SK-N-SH (cell line): Measurements from ENCODE around the gene UVRAG. TPM values are rescaled to one million over a fixed set of nuclear protein-coding genes. Genes with fewer than 3 reads are reported as not detected.

ENCODE experiments used
- CTCF ChIA-PET: fragments of 300-600, 350-600 bp; formaldehyde crosslinking; extraction: SDS; loops from one replicate; lab custom pipeline; 2021; lab: Yijun Ruan, JAX
- POLR2A ChIA-PET: fragments of 350-600 bp; sonication (Branson Sonifier 250); formaldehyde crosslinking; extraction: SDS; loops from one replicate; lab custom pipeline; 2020; ENCODE audit warnings: antibody characterized with exemption, inconsistent platforms; lab: Yijun Ruan, JAX
- DNase-seq: peaks from one replicate; pipeline ENCODE4 v3.0.0; 2012
- H2AFZ ChIP-seq: fragments of 200-600 bp; sonication (generic); 2 replicates; pipeline ENCODE4 v1.8.1; 2016; ENCODE audit warnings: antibody characterized with exemption, mild to moderate bottlenecking, low read depth
- H3F3A ChIP-seq: fragments of 200-600 bp; sonication (generic); replicated peaks from 2 replicates; pipeline ENCODE3; 2016; ENCODE audit warnings: antibody characterized with exemption, mild to moderate bottlenecking; ENCODE audit not compliant: insufficient read depth
- H3K27ac ChIP-seq, 2 experiments: fragments of 200-500 bp in 1 of 2; fragments of 200-600 bp in 1 of 2; sonication (Bioruptor generic) in 1 of 2; sonication (generic), shearing (Covaris generic) in 1 of 2; 2 replicates each; pipeline versions ENCODE4 v1.5.1 to v1.6.1; 2014 to 2016; ENCODE audit warnings: low read depth in 2 of 2, inconsistent platforms in 1 of 2, low read length in 1 of 2, mild to moderate bottlenecking in 1 of 2, mixed read lengths in 1 of 2
- H3K27me3 ChIP-seq: fragments of 200-600 bp; sonication (generic), shearing (Covaris generic); 2 replicates; pipeline ENCODE4 v1.6.1; 2016; ENCODE audit warnings: mixed run types; ENCODE audit not compliant: insufficient read depth
- H3K36me3 ChIP-seq, 2 experiments: fragments of 200-500 bp in 1 of 2; fragments of 200-600 bp in 1 of 2; sonication (Bioruptor generic) in 1 of 2; sonication (generic) in 1 of 2; replicated peaks in 1 of 2; 2 replicates each; pipeline versions ENCODE3 to v1.5.1; 2014 to 2016; ENCODE audit warnings: low read length in 1 of 2, mild to moderate bottlenecking in 1 of 2; ENCODE audit not compliant: insufficient read depth in 2 of 2, control insufficient read depth in 1 of 2
- H3K4me1 ChIP-seq, 2 experiments: fragments of 200-500 bp in 1 of 2; fragments of 200-600 bp in 1 of 2; sonication (Bioruptor generic) in 1 of 2; sonication (generic), shearing (Covaris generic) in 1 of 2; 2 replicates each; pipeline versions ENCODE4 v1.5.1 to v1.6.1; 2014 to 2016; ENCODE audit warnings: low read depth in 1 of 2, low read length in 1 of 2, mixed run types in 1 of 2; ENCODE audit not compliant: insufficient read depth in 2 of 2, control insufficient read depth in 1 of 2
- H3K4me2 ChIP-seq: fragments of 200-600 bp; sonication (generic), shearing (Covaris generic); 2 replicates; pipeline ENCODE4 v1.6.1; 2017; ENCODE audit warnings: mixed run types
- H3K4me3 ChIP-seq, 2 experiments: fragments of 200-500 bp in 1 of 2; fragments of 200-600 bp in 1 of 2; sonication (Bioruptor generic) in 1 of 2; sonication (generic), shearing (Covaris generic) in 1 of 2; 2 replicates each; pipeline versions ENCODE4 v1.5.1 to v1.8.1; 2014 to 2016; ENCODE audit warnings: low read depth in 2 of 2, inconsistent platforms in 1 of 2, low read length in 1 of 2, mild to moderate bottlenecking in 1 of 2, mixed read lengths in 1 of 2, moderate library complexity in 1 of 2
- H3K79me2 ChIP-seq: fragments of 200-600 bp; sonication (generic); 2 replicates; pipeline ENCODE4 v1.8.1; 2017; ENCODE audit warnings: mild to moderate bottlenecking; ENCODE audit not compliant: insufficient read depth
- H3K9ac ChIP-seq: fragments of 200-600 bp; sonication (generic); 2 replicates; pipeline ENCODE4 v1.6.1; 2017; ENCODE audit warnings: mixed run types
- H3K9me2 ChIP-seq: fragments of 200-600 bp; sonication (generic); 2 replicates; pipeline ENCODE4 v1.6.1; 2017; ENCODE audit warnings: mixed run types
- H3K9me3 ChIP-seq: fragments of 200-600 bp; sonication (generic); 2 replicates; pipeline ENCODE4 v1.6.1; 2017; ENCODE audit warnings: mixed run types, mild to moderate bottlenecking, moderate library complexity
- H4K20me1 ChIP-seq: fragments of 200-600 bp; sonication (generic); 2 replicates; pipeline ENCODE4 v1.6.1; 2017; ENCODE audit warnings: mild to moderate bottlenecking, mixed run types; ENCODE audit not compliant: insufficient read depth
- EZH2phosphoT487 ChIP-seq: fragments of 200-600 bp; sonication (generic); IDR thresholded peaks from 2 replicates; pipeline ENCODE4 v1.6.1; 2017; ENCODE audit warnings: low read depth, mixed run types, mild to moderate bottlenecking, antibody characterized with exemption, moderate library complexity, borderline replicate concordance
- FOSL2 ChIP-seq: IDR thresholded peaks from 2 replicates; pipeline ENCODE4 v1.4.0; 2012; ENCODE audit warnings: low read depth, mild to moderate bottlenecking, moderate library complexity, borderline replicate concordance
- FOXM1 ChIP-seq: IDR thresholded peaks from 2 replicates; pipeline ENCODE4 v1.4.0; 2012; ENCODE audit warnings: low read depth, mild to moderate bottlenecking
- GABPA ChIP-seq: IDR thresholded peaks from 2 replicates; pipeline ENCODE4 v1.4.0; 2012; ENCODE audit warnings: low read depth, mild to moderate bottlenecking
- MXI1 ChIP-seq: IDR thresholded peaks from 2 replicates; pipeline ENCODE4 v1.6.1; 2012; ENCODE audit warnings: mild to moderate bottlenecking, low read depth, low read length, improper control_type of control experiment
- PBX3 ChIP-seq: IDR thresholded peaks from 2 replicates; pipeline ENCODE4; 2012
- POLR2AphosphoS5 ChIP-seq: IDR thresholded peaks from 2 replicates; pipeline ENCODE4 v1.6.1; 2012; ENCODE audit warnings: low read depth, low read length
- RCOR1 ChIP-seq: fragments of 150-350 bp; IDR thresholded peaks from 2 replicates; pipeline ENCODE4 v1.6.1; 2017; ENCODE audit warnings: antibody characterized with exemption, low read length
- RXRA ChIP-seq: IDR thresholded peaks from 2 replicates; pipeline ENCODE4 v1.4.0; 2012; ENCODE audit warnings: low read depth, mild to moderate bottlenecking, borderline replicate concordance
- TCF12 ChIP-seq: IDR thresholded peaks from 2 replicates; pipeline ENCODE4 v1.4.0; 2012
- WGBS: methylation state at CpG from one replicate; pipeline ENCODE4 v1.1.6; 2017; ENCODE audit warnings: low lambda C conversion rate; 5-methylcytosine and 5-hydroxymethylcytosine counted together
- polyA plus RNA-seq, 3 experiments: library from polyadenylated mRNA; depleted of rRNA; stranded (reverse); fragments of >200 nt; gene quantifications; 2 replicates each; pipeline ENCODE4 v1.2.3, GENCODE V29; 2012
- TF ChIP-seq, protein P1 (sequence below): fragments of 150-350 bp; IDR thresholded peaks from 2 replicates; pipeline ENCODE4 v1.6.1; 2016; ENCODE audit warnings: mild to moderate bottlenecking, low read depth, low read length

Gene UVRAG
- polyA plus RNA-seq, 1 of the 3 experiments (the other 2 are of a cell fraction), result 5.8 TPM

DNA sequence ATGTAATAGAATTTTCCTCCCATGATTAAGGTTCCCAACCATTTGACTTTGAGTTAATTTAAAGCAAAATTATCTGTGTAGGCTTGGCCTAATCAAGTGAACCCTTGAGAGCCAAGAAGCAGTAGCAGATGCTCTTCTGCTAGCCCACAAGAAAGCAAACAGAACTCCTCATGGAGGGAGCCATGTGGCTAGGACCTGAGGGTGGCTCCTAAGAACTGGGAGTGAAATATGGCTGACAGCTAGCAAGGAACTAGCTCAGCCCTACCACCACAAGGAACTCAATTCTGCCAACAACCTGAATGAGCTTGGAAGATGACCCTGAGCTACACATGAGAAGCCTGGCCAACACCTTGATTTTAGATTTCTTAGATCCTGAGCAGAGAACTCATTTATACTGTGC, 223.6 kb downstream of the UVRAG start:
- Histone ChIP-seq H3K9me2 (no peaks in the 10 kb centered on the region), H3K4me3 (no peak overlapping the region), H3F3A (no peaks in the 10 kb centered on the region), H3K27me3 (no peaks in the 10 kb centered on the region), H3K4me2 (no peak overlapping the region), H3K79me2 (no peaks in the 10 kb centered on the region), H4K20me1 (no peaks in the 10 kb centered on the region), H3K4me1 (peaks cover 0 to 4% of the 10 kb centered on the region in 2 experiments; a peak in 2 of 4 replicates), H3K27ac (no peak overlapping the region), H2AFZ (no peak overlapping the region), H3K9ac (no peak overlapping the region), H3K36me3 (no peaks in the 10 kb centered on the region), H3K9me3 (no peaks in the 10 kb centered on the region)
- no peak for DNase-seq
- ChIA-PET POLR2A (no interaction called here), CTCF (interaction anchor here (0.9 kb wide), 1 partner anchor 12 kb away, joined by 3 read pairs; no protein-coding TSS in a partner anchor)
- TF ChIP-seq TCF12 (no peak), FOSL2 (no peak), MXI1 (no peak)

- WGBS, result 92% methylated on average over 3 of the region's 3 CpGs
- H3K9me3 ChIP-seq, result no peaks in the 10 kb centered on the region
Observed at GRCh38 chr11:76041208-76041607, 226.2 kb downstream of the UVRAG start.

DNA sequence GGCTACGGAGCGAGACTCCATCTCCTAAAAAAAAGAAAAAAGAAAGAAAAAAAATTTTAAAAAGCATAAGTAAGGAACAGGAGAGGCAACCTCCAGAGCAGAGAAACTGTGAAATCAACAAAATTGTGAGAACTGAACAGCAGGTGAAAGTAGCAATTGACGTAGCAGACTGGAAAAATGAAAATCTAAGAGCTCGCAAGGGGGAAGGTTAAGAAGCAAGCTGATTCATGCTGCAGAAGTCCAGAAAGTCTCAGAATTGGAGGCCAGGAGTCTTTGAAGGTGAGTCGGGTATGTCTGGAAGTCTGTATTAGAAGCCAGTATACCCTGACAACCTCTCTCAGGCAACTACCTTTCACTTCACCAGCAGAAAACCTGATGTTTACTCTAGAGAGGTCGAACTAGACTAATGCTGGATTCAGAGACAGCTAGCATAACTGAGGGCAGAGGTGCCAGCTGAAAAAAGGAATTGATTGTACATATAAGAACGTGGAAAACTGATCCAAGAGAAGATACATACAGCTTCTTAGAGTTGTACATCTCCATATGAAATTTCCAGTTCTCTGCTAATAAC, 229.8 kb downstream of the UVRAG start:
- WGBS, result 88% methylated on average over 7 of the region's 7 CpGs
- H4K20me1 ChIP-seq, result no peaks in the 10 kb centered on the region
- CTCF ChIA-PET, result no interaction called here
- H3K9me2 ChIP-seq, result no peaks in the 10 kb centered on the region
- no peak overlapping the region for H3K4me2 ChIP-seq
- no peak overlapping the region for H3K4me3 ChIP-seq
- no peaks in the 10 kb centered on the region for H3K27me3 ChIP-seq
- POLR2A ChIA-PET, result no interaction called here
- H3K36me3 ChIP-seq, result peaks cover 0 to 4% of the 10 kb centered on the region in 2 experiments
- no peaks in the 10 kb centered on the region for H3F3A ChIP-seq
- no peaks in the 10 kb centered on the region for H3K79me2 ChIP-seq
- no peak overlapping the region for H3K27ac ChIP-seq
- no peak for DNase-seq
- TF ChIP-seq, protein P1, sequence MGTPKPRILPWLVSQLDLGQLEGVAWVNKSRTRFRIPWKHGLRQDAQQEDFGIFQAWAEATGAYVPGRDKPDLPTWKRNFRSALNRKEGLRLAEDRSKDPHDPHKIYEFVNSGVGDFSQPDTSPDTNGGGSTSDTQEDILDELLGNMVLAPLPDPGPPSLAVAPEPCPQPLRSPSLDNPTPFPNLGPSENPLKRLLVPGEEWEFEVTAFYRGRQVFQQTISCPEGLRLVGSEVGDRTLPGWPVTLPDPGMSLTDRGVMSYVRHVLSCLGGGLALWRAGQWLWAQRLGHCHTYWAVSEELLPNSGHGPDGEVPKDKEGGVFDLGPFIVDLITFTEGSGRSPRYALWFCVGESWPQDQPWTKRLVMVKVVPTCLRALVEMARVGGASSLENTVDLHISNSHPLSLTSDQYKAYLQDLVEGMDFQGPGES, result no peak
- TF ChIP-seq PBX3 (no peak), FOXM1 (no peak), GABPA (no peak), RCOR1 (no peak), POLR2AphosphoS5 (no peak)
- TF ChIP-seq, all 33 proteins: peak for 0
- Histone ChIP-seq H3K9me3 (no peaks in the 10 kb centered on the region), H3K4me1 (peaks cover 0 to 5% of the 10 kb centered on the region in 2 experiments; a peak in 2 of 4 replicates), H3K9ac (no peak overlapping the region), H2AFZ (no peak overlapping the region)

More at GRCh38 chr11:76041208-76041607, 226.2 kb downstream of the UVRAG start:
- Histone ChIP-seq H3K4me2 (no peak overlapping the region), H2AFZ (no peak overlapping the region), H3K79me2 (no peaks in the 10 kb centered on the region), H3K4me1 (no peaks in the 10 kb centered on the region; a peak in 1 of 4 replicates), H3K4me3 (no peak overlapping the region), H3K36me3 (no peaks in the 10 kb centered on the region), H4K20me1 (no peaks in the 10 kb centered on the region), H3K9me2 (no peaks in the 10 kb centered on the region), H3K27me3 (no peaks in the 10 kb centered on the region), H3K9ac (no peak overlapping the region), H3F3A (no peaks in the 10 kb centered on the region), H3K27ac (no peak overlapping the region)
- CTCF ChIA-PET, result no interaction called here
- TF ChIP-seq RXRA (no peak), EZH2phosphoT487 (no peak), FOXM1 (no peak)
- POLR2A ChIA-PET, result no interaction called here
- DNase-seq, result no peak
